SK-N-SH (cell line): ENCODE data around the gene PNPLA1.

Experiments
- CHD2 ChIP-seq: fragments of 150-350 bp; IDR thresholded peaks from 2 replicates; pipeline ENCODE4 v1.6.1; 2018; ENCODE audit warnings: low read length; ENCODE audit not compliant: partially characterized antibody
- CTCF ChIP-seq: fragments of 200-600 bp; sonication (generic); IDR thresholded peaks from 2 replicates; pipeline ENCODE4 v1.6.1; 2017; ENCODE audit warnings: antibody characterized with exemption, mild to moderate bottlenecking, moderate library complexity
- EP300 ChIP-seq, 2 experiments: IDR thresholded peaks; 2 replicates each; pipeline versions ENCODE4 v1.4.0 to v1.6.1; 2012; ENCODE audit warnings: borderline replicate concordance in 1 of 2, low read depth in 1 of 2, low read length in 1 of 2
- JUND ChIP-seq: IDR thresholded peaks from 2 replicates; pipeline ENCODE4 v1.4.0; 2012

- TF ChIP-seq CTCF (no peak), CHD2 (no peak), EP300 (IDR thresholded peaks at IDR 0.05; ENCODE audit: borderline replicate concordance in 1 of 2, low read depth in 1 of 2, low read length in 1 of 2) (no peak), JUND (no peak)
Measured at GRCh38 chr6:36280467-36280866, 10.6 kb downstream of the PNPLA1 start.
